GM21717 (cell line): ENCODE measurements around the gene KRTAP1-3.
"Not testable (repeated sequence)": the region's sequence is repeated elsewhere in the genome, so short reads cannot be mapped to it uniquely, and the experiment has no call there.

Experiments used
- ATAC-seq: cut with Tn5 transposase; IDR thresholded peaks from one replicate; pipeline ENCODE4 v1.9.1; 2021; ENCODE audit warnings: mild to moderate bottlenecking, moderate library complexity; ENCODE audit not compliant: unreplicated experiment

KRTAP1-3 gene

GRCh38 chr17:41054556-41054955, 19.9 kb upstream of the KRTAP1-3 start:
- ATAC-seq: not testable (repeated sequence)

GRCh38 chr17:41054025-41054424, 19.4 kb upstream of the KRTAP1-3 start:
- no peak for ATAC-seq

- no peak for ATAC-seq
Observed at GRCh38 chr17:41052566-41052965, 17.9 kb upstream of the KRTAP1-3 start.

GRCh38 chr17:41049110-41049509, 14.4 kb upstream of the KRTAP1-3 start:
- ATAC-seq: no peak

DNA sequence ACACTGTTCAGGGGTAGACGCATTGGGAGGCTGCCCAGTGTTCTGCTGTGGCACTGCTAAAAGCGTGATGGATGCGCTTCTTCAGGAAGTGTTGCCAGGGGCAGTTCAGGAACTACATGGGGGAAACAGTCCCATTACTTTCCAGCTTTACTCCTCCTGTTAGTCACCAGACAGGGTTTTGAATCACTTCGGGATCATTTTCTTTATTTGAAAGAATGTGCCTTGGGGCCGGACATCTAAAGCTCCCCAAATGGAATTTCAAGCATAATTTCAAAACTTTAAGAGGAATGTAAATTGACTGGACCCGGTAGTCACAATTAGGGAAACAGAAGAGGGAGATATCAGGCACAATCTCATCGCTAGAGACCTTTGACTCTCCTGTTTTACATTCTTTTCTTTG, 13.8 kb upstream of the KRTAP1-3 start:
- no peak for ATAC-seq

- ATAC-seq: not testable (repeated sequence)
Observed at GRCh38 chr17:41046735-41047465, 12.2 kb upstream of the KRTAP1-3 start, which contains the start of gene KRTAP2-1. Gene KRTAP2-1, minus strand, starts transcription at chr17:41047316. Its CDS starts 49 bp downstream, at chr17:41047267.

- no peak for ATAC-seq
Observed at GRCh38 chr17:41042953-41043352, 8.3 kb upstream of the KRTAP1-3 start.

DNA sequence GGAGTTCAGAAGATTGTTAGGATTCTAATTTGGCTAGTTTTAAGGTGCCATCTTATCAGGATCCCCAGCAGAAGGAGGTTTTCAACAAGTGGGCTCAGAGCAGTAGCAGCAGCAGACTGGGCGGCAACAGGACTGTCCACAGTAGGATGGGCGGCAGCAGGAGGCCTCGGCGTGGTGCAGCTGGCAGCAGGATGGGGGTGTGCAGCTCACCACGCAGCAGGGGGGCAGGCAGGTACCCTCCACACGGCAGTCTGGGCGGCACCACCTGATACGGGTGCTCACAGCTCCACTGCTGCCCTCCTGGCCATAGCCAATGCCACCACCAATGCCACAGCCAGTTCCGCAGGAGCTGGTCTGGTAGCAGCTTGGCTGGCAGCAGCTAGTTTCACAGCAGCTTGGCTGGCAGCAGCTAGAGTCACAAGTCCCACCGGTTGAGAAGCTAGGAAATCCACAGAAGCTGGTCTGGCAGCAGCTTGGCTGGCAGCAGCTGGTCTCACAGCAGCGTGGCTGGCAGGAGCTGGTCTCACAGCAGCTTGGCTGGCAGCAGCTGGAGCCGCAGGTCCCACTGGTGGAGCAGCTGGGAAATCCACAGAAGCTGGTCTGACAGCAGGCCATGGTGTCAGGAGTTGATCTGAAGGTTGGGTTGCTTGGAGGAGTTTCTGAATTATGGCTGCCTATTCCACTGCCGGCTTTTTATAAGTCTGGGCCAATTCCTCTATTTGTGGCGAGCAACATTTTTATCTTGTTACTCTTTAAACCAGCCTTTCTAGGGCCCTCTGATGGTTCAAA, 6.3 kb upstream of the KRTAP1-3 start, which contains the start of gene KRTAP1-1:
Gene KRTAP1-1 (minus strand): TSS at position 668 of the 789 bp plus-strand sequence. CDS start 53 bp downstream, at position 615.
- not testable (repeated sequence) for ATAC-seq

- no peak for ATAC-seq
Observed at GRCh38 chr17:41037853-41038350, 3.2 kb upstream of the KRTAP1-3 start.

- ATAC-seq: no peak
Observed at GRCh38 chr17:41029633-41030245, 4.9 kb downstream of the KRTAP1-3 start, which contains the start of gene KRTAP1-4. Gene KRTAP1-4, minus strand, starts transcription at chr17:41030195. Its CDS starts 117 bp downstream, at chr17:41030078.

- ATAC-seq: no peak
Observed at GRCh38 chr17:41026715-41027471, 7.8 kb downstream of the KRTAP1-3 start, which contains the start of gene KRTAP1-5. Gene KRTAP1-5, minus strand, starts transcription at chr17:41027208. Its CDS starts 53 bp downstream, at chr17:41027155.

- ATAC-seq: no peak
Observed at GRCh38 chr17:41024697-41025096, 10.0 kb downstream of the KRTAP1-3 start.

DNA sequence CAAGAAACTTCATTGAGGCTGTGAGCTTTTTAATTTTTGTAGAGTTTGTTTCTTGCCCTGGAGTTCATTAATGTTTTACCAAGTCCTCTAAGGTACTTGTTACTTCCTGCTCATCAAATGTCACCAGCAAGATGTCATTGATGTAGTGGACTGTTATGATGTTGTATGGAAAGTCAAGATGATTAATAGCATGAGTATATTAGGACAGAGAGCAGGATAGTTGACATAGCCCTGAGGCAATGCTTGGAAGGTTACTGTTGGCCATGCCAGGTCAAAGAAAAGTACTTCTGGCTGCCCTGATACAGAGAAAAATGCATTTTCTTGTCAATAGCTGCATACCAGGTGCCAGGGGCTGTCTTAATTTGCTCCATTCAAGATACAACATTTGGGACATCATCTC, 14.3 kb downstream of the KRTAP1-3 start:
- no peak for ATAC-seq

DNA sequence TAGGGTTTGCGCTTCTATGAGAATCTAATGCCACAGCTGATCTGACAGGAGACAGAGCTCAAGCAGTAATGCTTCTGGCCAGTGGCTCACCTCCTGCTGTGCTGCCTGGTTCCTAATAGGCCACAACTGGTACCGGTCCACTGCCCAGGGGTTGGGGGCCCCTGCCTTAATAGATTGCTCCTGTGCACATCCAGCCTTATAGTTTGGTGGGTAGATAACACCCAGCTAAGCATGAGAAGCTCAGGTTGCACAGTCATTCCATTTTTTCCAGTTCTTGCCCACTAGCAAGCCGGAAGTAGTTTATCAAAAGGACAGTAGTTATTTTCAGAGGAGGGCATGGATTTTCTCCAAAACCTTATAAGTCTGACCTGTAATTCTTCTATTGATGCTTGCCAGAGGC, 15.3 kb downstream of the KRTAP1-3 start:
- no peak for ATAC-seq

DNA sequence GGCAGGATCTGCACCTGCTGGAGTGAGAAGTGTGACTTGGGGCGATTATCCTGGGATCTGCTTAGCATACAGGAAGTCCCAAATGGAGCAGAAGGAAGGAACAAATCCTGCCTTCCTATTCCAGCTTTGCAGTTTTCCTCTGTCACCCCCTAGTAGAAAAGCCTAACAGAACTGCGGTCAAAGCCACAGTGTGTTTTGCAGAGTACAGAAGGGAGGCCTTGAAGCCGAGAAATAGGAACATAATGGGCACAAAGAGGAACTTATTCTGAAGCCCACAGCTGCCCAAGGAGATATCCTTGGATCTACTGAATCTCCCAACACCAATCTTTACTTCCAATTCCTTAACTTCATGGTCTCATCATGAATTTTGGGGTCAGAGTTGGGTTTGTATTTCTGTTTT, 16.1 kb downstream of the KRTAP1-3 start:
- no peak for ATAC-seq

- ATAC-seq: no peak
Observed at GRCh38 chr17:41016578-41017215, 18.0 kb downstream of the KRTAP1-3 start.

DNA sequence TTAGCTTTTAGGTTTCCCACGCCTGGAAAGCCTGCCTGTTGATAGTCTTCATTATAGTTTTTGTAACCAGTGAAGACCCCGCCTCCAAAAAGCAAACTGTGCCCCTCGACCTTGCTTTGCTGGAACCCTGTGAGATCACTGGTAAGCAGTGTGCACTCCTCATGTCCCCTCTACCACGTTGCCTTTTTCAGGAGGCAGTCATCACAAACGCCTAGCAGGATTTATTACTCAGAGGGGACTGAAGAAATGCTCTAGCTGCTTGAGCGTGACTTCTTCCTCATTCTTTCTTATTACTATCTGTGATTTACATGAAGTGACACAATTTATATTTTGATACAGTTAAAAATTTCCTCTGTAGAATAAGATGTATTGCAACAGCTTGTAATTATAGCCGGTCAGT, 19.2 kb downstream of the KRTAP1-3 start:
- no peak for ATAC-seq

DNA sequence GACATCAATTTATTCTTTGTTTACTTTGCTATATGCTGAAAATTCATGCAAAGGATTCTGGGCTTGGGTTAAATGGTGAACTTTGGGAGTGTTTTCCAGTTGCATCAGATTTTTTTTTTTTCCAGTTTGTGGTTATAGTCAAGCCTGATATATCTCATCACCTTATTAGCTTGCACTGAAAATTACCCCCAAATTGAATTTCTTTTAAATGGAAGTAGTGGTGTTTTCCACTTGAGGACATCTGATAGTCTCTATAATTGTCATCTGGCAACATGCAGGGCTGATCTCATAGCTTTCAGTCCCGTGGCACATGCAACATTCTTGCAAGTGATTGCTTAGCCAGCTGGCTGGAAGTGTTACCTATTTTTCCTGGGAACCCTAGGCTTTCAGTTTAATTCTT, 21.1 kb downstream of the KRTAP1-3 start:
- no peak for ATAC-seq

DNA sequence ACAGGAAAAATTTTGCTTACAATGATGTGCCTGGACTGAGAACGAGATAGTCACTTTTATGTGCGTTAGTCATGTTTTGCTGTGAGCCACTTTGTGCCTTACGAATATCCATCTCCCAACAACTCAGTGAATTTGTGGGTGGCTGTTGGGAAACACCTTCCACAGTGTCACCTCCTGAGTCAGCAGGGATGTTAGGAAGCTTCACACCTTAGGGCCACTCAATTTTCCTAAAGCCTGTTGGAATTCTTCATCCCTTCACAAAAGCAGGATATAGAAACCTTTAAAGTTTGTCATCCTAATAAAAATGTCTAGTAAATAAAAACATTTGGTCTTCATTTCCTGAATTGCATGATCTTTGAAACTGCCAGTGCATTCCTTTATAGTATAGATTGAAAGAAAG, 21.5 kb downstream of the KRTAP1-3 start:
- no peak for ATAC-seq
